Esophagus muscularis mucosa (tissue), 4 donors: ENCODE results near the gene YEATS2.

Experiments used
- CTCF ChIP-seq, 3 experiments: fragments of 200-600 bp in 2 of 3; fragments of 450-650 bp in 1 of 3; sonication (generic) in 2 of 3; IDR thresholded peaks; one replicate each; pipeline ENCODE4 v1.5.1; 2017 to 2019; ENCODE audit warnings: antibody characterized with exemption in 3 of 3, mild to moderate bottlenecking in 2 of 3, moderate library complexity in 1 of 3
- EP300 ChIP-seq: sonication (generic); formaldehyde crosslinking; IDR thresholded peaks from one replicate; pipeline ENCODE4 v1.6.1; 2017; ENCODE audit warnings: antibody characterized with exemption
- POLR2A ChIP-seq: fragments of 450-650 bp; IDR thresholded peaks from one replicate; pipeline ENCODE4 v1.6.1; 2017; ENCODE audit warnings: antibody characterized with exemption, moderate library complexity, mild to moderate bottlenecking, low read depth

- TF ChIP-seq CTCF (IDR thresholded peaks at IDR 0.05) (no peak), EP300 (no peak), POLR2A (no peak)
Observed at GRCh38 chr3:183730361-183730760, 32.8 kb downstream of the YEATS2 start.
